Inflammatory macrophage treated with lipopolysaccharide for 4 hours (primary cell): ENCODE measurements around the gene EIF2S2.
"Not testable (repeated sequence)": the region's sequence is repeated elsewhere in the genome, so short reads cannot be mapped to it uniquely, and the experiment has no call there.

Experiments
- DNase-seq: peaks from one replicate; pipeline ENCODE4 v3.0.0-alpha.2; 2020

EIF2S2 gene

GRCh38 chr20:34111702-34112599 lies at the start of gene EIF2S2:
Gene EIF2S2 (minus strand): TSS chr20:34112243. CDS start chr20:34112110, 133 bp downstream.
- peak; percentile 99 for DNase-seq

GRCh38 chr20:34157697-34158096 lies 45.7 kb upstream of the EIF2S2 start:
- not testable (repeated sequence) for DNase-seq

DNA sequence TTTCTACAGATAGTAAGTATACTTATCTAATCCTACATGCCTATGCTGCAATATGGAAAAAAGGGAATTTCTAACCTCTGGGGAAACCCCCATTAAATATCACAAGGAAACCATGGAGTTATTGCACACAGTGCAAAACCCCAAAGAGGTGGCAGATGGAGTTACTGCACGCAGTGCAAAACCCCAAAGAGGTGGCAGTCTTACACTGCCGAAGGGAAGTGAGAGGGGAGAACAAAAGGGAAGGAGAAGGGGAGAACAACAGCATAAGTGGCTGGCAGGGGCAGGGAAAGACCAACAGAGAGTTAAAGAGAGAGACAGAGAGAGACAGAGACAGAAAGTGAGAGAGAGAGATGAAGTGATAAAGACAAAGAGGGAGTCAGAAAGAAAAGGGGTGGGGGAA lies 43.8 kb upstream of the EIF2S2 start:
- peak; percentile 90 for DNase-seq

GRCh38 chr20:34153169-34153568 lies 41.1 kb upstream of the EIF2S2 start:
- DNase-seq: not testable (repeated sequence)

GRCh38 chr20:34152073-34152472 lies 40.0 kb upstream of the EIF2S2 start:
- not testable (repeated sequence) for DNase-seq

DNA sequence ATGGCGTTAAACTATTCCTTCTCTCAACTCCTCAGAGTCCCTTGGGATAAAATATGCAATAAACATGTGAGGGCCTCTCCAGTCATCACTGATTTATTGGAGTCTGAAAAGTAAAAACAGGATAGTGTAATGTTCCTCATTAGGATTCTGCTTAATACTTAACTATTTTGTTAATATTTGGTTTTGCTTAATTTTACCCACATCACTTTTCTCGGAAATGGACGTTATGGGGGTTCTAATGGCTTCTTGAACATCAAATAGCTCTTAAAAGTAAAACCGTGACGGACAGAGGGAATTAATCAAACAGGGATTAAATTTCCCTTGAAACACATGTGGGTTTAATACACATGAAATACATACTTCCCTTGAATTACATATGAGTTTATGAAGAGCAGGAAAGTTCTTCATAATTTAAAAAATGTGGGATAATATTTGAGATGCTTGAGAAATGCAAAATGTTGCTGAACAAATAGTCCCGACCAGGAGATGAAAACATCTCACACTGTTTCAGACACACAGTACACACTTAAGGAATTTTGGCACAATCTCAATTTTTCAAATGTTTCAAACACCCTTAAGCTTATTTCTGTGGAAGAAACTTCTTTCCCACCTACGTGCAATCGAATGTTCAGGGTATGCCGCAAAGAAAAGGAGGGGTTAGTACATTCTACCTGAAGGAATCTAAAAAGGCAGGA lies 38.4 kb upstream of the EIF2S2 start:
- no peak for DNase-seq

- DNase-seq: no peak
Observed at GRCh38 chr20:34145280-34145819, 33.3 kb upstream of the EIF2S2 start.

DNA sequence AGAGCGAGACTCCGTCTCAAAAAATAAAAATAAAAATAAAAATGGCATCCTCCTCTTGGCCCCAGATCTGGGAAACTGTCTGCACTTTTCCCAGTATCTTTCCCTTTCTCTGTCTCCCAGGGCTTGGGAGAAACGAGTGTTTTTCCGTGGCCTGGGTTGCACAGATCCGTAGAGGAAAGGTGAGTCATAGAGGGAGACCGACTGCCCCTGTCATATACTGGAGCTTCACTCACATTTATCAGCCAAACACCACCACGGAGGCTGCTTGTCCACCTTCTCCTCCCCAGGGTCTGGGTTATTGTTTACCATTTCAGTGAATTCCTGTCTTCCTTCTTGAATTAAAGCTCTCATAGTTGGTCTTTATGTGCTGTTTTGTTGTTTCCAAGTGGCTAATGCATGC lies 31.9 kb upstream of the EIF2S2 start:
- DNase-seq: no peak

DNA sequence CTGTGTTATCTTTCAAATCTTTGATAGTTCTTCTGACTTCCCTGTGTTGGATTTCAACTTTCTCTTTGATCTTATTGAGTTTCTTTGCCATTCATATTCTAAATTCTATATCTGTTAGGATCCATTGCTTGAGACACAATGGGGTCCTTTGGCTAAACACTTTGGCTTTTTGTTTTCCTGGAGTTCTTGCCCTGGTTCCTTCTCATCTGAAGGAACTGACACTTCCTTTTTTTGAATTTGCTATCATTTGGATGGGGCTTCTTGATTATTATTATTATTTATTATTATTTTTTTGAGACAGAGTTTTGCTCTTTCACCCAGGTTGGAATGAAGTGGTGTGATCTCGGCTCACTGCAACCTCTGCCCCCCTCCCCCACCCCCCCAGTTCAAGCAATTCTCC lies 30.1 kb upstream of the EIF2S2 start:
- no peak for DNase-seq

GRCh38 chr20:34141293-34141692 lies 29.2 kb upstream of the EIF2S2 start:
- DNase-seq: no peak

GRCh38 chr20:34135525-34136275 lies 23.7 kb upstream of the EIF2S2 start:
- not testable (repeated sequence) for DNase-seq

DNA sequence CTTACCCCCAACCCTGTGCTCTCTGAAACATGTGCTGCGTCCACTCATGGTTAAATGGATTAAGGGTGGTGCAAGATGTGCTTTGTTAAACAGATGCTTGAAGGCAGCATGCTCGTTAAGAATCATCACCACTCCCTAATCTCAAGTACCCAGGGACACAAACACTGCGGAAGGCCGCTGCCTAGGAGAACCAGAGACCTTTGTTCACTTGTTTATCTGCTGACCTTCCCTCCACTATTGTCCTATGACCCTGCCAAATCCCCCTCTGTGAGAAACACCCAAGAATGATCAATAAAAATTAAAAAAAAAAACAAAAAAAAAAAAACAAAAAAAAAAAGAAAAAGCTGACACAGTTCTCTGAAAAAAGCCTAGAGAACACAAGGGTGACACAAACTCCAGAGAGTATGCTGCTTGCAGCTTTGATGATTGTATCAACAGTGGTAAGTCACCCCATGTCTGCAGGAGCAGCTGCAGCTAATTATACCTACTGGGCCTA lies 21.4 kb upstream of the EIF2S2 start:
- not testable (repeated sequence) for DNase-seq

GRCh38 chr20:34132943-34133342 lies 20.9 kb upstream of the EIF2S2 start:
- not testable (repeated sequence) for DNase-seq

GRCh38 chr20:34132491-34132890 lies 20.4 kb upstream of the EIF2S2 start:
- not testable (repeated sequence) for DNase-seq

- no peak for DNase-seq
Observed at GRCh38 chr20:34131491-34131890, 19.4 kb upstream of the EIF2S2 start.

DNA sequence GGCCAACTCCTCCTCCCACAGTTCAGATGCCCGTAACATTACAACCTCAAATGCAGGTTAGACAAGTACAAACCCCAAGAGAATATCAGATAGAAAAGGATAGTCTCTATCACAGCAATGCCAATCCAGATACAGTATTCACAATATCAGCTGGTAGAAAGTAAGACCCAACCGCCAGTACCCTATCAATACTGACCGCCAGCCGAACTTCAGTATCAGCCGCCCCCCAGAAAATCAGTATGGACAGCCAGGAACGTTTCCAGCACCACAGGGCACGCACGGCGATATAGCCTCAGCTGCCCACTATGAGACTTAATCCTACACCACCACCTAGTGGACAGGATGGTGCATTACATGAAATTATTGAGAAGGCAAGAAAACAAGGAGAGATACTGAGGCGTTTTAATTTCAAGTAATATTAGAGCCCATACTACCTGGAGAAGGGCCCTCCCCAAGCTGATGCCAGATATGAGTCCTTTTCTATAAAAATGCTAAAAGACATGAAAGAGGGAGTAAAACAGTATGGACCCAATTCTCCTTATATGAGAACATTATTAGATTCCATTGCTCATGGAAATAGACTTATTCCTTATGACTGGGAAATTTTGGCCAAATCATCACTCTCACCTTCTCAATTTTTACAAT lies 17.6 kb upstream of the EIF2S2 start:
- DNase-seq: peak; percentile 64

DNA sequence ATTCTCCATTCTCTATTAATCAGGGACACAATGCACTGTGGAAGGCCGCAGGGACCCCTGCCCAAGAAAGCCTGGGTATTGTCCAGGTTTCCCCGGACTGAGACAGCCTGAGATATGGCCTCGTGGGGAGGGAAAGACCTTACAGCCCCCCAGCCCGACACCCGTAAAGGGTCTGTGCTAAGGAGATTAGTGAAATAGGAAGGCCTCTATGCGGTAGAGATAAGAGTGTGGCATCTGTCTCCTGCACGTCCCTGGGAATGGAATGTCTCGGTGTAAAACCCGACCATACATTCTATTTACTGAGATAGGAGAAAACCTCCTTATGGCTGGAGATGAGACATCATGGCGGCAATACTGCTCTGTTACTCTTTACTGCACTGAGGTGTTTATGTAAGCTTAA lies 15.7 kb upstream of the EIF2S2 start:
- no peak for DNase-seq

DNA sequence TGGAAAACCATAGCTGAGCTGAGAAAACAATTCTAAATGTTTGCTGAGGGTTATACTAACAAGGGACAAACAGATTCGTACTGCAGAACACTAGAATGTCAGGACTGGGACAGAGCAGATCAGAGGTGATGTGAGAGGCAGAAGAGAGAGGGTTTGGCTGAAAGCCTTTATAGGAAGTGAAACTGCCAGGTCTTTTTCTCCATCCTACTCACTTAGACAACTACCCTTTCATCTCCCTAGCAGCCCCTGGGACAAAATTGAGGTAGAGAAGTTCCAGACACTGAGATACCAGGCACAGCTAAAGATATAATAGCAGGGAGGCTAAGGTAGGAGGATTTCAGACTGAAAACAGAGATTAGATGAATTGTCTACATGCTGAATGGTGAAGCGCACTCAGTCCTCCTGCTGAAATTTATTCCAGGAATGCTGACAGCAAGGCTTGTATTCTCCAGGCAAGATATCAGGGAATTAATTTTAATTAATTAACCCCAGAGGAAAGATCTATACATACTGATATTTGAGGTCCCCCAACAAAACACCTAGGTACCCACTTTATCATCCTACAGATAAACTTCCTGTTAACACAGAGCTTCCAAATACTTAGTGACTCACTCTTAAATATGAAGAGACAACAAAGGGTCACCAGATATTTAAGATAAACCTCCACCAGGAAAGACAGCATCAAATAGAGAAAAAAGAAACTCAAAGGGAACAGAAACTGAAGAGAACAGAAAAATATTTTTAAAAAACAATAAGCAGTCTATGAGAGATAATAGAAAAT lies 12.6 kb upstream of the EIF2S2 start:
- DNase-seq: peak; percentile 12

- no peak for DNase-seq
Observed at GRCh38 chr20:34123309-34123708, 11.3 kb upstream of the EIF2S2 start.

DNA sequence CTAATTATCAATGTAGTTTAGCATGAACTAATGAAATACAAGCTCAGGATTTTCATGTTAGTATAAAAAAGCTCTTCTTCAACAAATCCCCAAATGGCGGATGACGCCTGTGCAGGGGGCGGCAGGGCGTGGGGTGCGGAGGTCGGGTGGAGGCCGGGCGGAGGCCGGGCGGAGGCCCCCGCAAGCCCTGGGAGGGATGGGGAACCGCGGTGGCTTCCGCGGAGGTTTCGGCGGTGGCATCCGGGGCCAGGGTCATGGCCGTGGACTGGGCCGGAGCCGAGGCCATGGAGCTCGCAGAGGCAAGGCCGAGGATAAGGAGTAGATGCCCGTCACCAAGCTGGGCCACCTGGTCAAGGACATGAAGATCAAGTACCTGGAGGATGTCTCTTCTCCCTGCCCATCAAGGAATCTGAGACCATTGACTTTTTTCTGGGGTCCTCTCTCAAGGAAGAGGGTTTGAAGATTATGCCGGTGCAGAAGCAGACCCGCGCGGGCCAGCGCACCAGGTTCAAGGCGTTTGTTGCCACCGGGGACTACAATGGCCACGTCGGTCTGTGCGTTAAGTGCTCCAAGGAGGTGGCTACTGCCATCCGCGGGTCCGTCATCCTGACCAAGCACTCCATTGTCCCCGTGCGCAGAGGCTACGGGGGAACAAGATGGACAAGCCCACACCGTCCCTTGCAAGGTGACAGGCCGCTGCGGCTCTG lies 10.4 kb upstream of the EIF2S2 start:
- no peak for DNase-seq

DNA sequence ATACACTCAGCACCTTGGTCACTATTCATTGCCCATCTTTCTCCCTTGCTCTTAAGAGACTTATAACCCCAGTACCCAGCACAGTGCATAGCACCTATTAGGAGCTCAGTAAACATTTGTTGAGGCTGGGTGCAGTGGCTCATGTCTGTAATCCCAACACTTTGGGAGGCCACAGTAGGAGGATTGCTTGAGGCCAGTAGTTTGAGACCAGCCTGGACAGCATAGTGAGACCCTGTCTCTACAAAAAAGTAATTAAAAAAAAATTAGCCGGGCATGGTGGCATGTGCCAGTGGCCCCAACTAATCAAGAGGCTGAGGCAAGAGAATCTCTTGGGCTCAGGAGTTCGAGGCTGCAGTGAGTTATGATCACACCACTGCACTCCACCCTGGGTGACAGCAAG lies 8.2 kb upstream of the EIF2S2 start:
- no peak for DNase-seq
